Islet of Langerhans (tissue), 1 donor: ENCODE results near the gene ARL6IP1.

ENCODE experiments used
- FAIRE-seq: peaks from one replicate; lab custom pipeline; 2011; peaks lifted over from hg19 to GRCh38; lab: Jason Lieb, UNC

Gene ARL6IP1

GRCh38 chr16:18801145-18801972 lies at the start of gene ARL6IP1:
ARL6IP1 (minus strand) TSS chr16:18801549; CDS start chr16:18801466, 83 bp downstream.
- peak; percentile 38 for FAIRE-seq

- no peak for FAIRE-seq
Observed at GRCh38 chr16:18846416-18846815, 45.1 kb upstream of the ARL6IP1 start.

GRCh38 chr16:18842565-18842964 lies 41.2 kb upstream of the ARL6IP1 start:
- FAIRE-seq, result no peak

- FAIRE-seq, result no peak
Observed at GRCh38 chr16:18841833-18842525, 40.6 kb upstream of the ARL6IP1 start.

- FAIRE-seq, result no peak
Observed at GRCh38 chr16:18839555-18839954, 38.2 kb upstream of the ARL6IP1 start.

GRCh38 chr16:18836702-18837101 lies 35.4 kb upstream of the ARL6IP1 start:
- no peak for FAIRE-seq

GRCh38 chr16:18834864-18835263 lies 33.5 kb upstream of the ARL6IP1 start:
- FAIRE-seq, result no peak

- no peak for FAIRE-seq
Observed at GRCh38 chr16:18833707-18834505, 32.6 kb upstream of the ARL6IP1 start.

GRCh38 chr16:18832613-18833012 lies 31.3 kb upstream of the ARL6IP1 start:
- FAIRE-seq, result no peak

GRCh38 chr16:18832006-18832405 lies 30.7 kb upstream of the ARL6IP1 start:
- no peak for FAIRE-seq

GRCh38 chr16:18829251-18829650 lies 27.9 kb upstream of the ARL6IP1 start:
- FAIRE-seq, result no peak

GRCh38 chr16:18827890-18828289 lies 26.5 kb upstream of the ARL6IP1 start:
- no peak for FAIRE-seq

GRCh38 chr16:18816286-18816685 lies 14.9 kb upstream of the ARL6IP1 start:
- no peak for FAIRE-seq

GRCh38 chr16:18811925-18812324 lies 10.6 kb upstream of the ARL6IP1 start:
- no peak for FAIRE-seq

GRCh38 chr16:18809165-18809564 lies 7.8 kb upstream of the ARL6IP1 start:
- no peak for FAIRE-seq

GRCh38 chr16:18805257-18805773 lies 4.0 kb upstream of the ARL6IP1 start:
- no peak for FAIRE-seq

GRCh38 chr16:18804540-18804939 lies 3.2 kb upstream of the ARL6IP1 start:
- FAIRE-seq, result no peak

- FAIRE-seq, result no peak
Observed at GRCh38 chr16:18803569-18804462, 2.5 kb upstream of the ARL6IP1 start.

GRCh38 chr16:18802767-18803343 lies 1.5 kb upstream of the ARL6IP1 start:
- FAIRE-seq, result no peak

- FAIRE-seq, result no peak
Observed at GRCh38 chr16:18800775-18801144, 589 bp downstream of the ARL6IP1 start.

- no peak for FAIRE-seq
Observed at GRCh38 chr16:18800293-18800692, 1.1 kb downstream of the ARL6IP1 start.
